Smooth muscle cell (in vitro differentiated cells): ENCODE measurements around the gene WFDC6. TPM values are rescaled to one million over a fixed set of nuclear protein-coding genes. Genes with fewer than 3 reads are reported as not detected.
A peak's percentile ranks its signal among the peaks of the same experiment; 100 is the strongest.

ENCODE experiments used
- DNase-seq: peaks from one replicate; lab custom pipeline; 2025; ENCODE audit not compliant: unreplicated experiment; lab: John Stamatoyannopoulos, UW
- H2AFZ ChIP-seq: fragments of 200-600 bp; sonication (generic); 2 replicates; pipeline ENCODE4 v1.6.0; 2016; ENCODE audit warnings: antibody characterized with exemption, low read depth, mild to moderate bottlenecking
- H3F3A ChIP-seq: fragments of 200-600 bp; sonication (generic); 2 replicates; pipeline ENCODE4 v1.6.0; 2017; ENCODE audit warnings: antibody characterized with exemption, low read depth
- H3K27ac ChIP-seq: fragments of 200-600 bp; sonication (generic); 2 replicates; pipeline ENCODE4 v1.5.1; 2016; ENCODE audit warnings: low read depth, mild to moderate bottlenecking
- H3K27me3 ChIP-seq: fragments of 200-600 bp; sonication (generic); 2 replicates; pipeline ENCODE4 v1.6.1; 2016; ENCODE audit warnings: low read depth, mild to moderate bottlenecking
- H3K36me3 ChIP-seq: fragments of 200-600 bp; sonication (generic); 2 replicates; pipeline ENCODE4 v1.5.1; 2016; ENCODE audit warnings: low read depth
- H3K4me1 ChIP-seq: fragments of 200-600 bp; sonication (generic); 2 replicates; pipeline ENCODE4 v1.5.1; 2016; ENCODE audit warnings: low read depth
- H3K4me2 ChIP-seq: fragments of 200-600 bp; sonication (generic); 2 replicates; pipeline ENCODE4 v1.6.0; 2016; ENCODE audit warnings: mild to moderate bottlenecking
- H3K4me3 ChIP-seq: fragments of 200-600 bp; sonication (generic); 2 replicates; pipeline ENCODE4 v1.5.1; 2016; ENCODE audit warnings: mild to moderate bottlenecking
- H3K79me2 ChIP-seq: fragments of 200-600 bp; sonication (generic); 2 replicates; pipeline ENCODE4 v1.6.0; 2016; ENCODE audit warnings: low read depth, mild to moderate bottlenecking
- H3K9ac ChIP-seq: fragments of 200-600 bp; sonication (generic); 2 replicates; pipeline ENCODE4 v1.6.0; 2016; ENCODE audit warnings: low read depth
- H3K9me3 ChIP-seq: fragments of 200-600 bp; sonication (generic); replicated peaks from 2 replicates; pipeline ENCODE4 v1.5.1; 2016; ENCODE audit warnings: low read depth
- H4K20me1 ChIP-seq: fragments of 200-600 bp; sonication (generic); 2 replicates; pipeline ENCODE4 v1.6.0; 2016; ENCODE audit warnings: low read depth
- CTCF ChIP-seq: fragments of 200-600 bp; sonication (generic); IDR thresholded peaks from 2 replicates; pipeline ENCODE4 v1.5.1; 2017; ENCODE audit warnings: borderline replicate concordance, mild to moderate bottlenecking, antibody characterized with exemption; ENCODE audit not compliant: insufficient read depth, poor library complexity, severe bottlenecking
- WGBS: methylation state at CpG from one replicate; pipeline ENCODE4 v1.1.7; 2016; ENCODE audit warnings: low lambda C conversion rate; 5-methylcytosine and 5-hydroxymethylcytosine counted together
- polyA plus RNA-seq: library from polyadenylated mRNA; unstranded; fragments of >200 nt; fragmentation: Nextera tagmentation; extraction: Ambion mirVana; gene quantifications from 2 replicates; pipeline ENCODE4 v1.2.1, GENCODE V29; 2016
- total RNA-seq: library from RNA; depleted of rRNA; stranded (reverse); fragments of >200 nt; gene quantifications from 2 replicates; pipeline ENCODE4 v1.2.3, GENCODE V29; 2014

WFDC6 gene
- total and polyA plus RNA-seq, 2 experiments from 2014 or later: not detected

- Histone ChIP-seq H2AFZ (peak overlapping the region; percentile 56), H3K4me2 (no peak overlapping the region), H3K9me3 (no peaks in the 10 kb centered on the region), H3F3A (no peaks in the 10 kb centered on the region), H3K27me3 (no peaks in the 10 kb centered on the region), H3K4me1 (peaks cover 30% of the 10 kb centered on the region), H4K20me1 (no peaks in the 10 kb centered on the region), H3K36me3 (no peaks in the 10 kb centered on the region), H3K27ac (no peak overlapping the region), H3K4me3 (no peak overlapping the region), H3K9ac (no peak overlapping the region), H3K79me2 (no peaks in the 10 kb centered on the region)
- no peak for DNase-seq
- no peak for TF ChIP-seq CTCF
These were observed 42.4 kb upstream of the WFDC6 start for GRCh38 chr20:45581702-45582101.

- Histone ChIP-seq H3K79me2 (no peaks in the 10 kb centered on the region), H4K20me1 (no peaks in the 10 kb centered on the region), H3F3A (no peaks in the 10 kb centered on the region), H3K4me1 (peaks cover 26% of the 10 kb centered on the region), H3K9me3 (no peaks in the 10 kb centered on the region), H3K4me3 (no peak within 1 kb of the TSS), H3K9ac (no peak within 1 kb of the TSS), H3K4me2 (no peak within 1 kb of the TSS), H3K36me3 (no peaks in the 10 kb centered on the region), H3K27me3 (no peaks in the 10 kb centered on the region), H3K27ac (no peak within 1 kb of the TSS), H2AFZ (no peak within 1 kb of the TSS)
- 88% methylated on average over 4 of the region's 4 CpGs for WGBS
- no peak for DNase-seq
- TF ChIP-seq CTCF: no peak
These were observed 39.9 kb upstream of the WFDC6 start, which contains the start of gene WFDC8 for GRCh38 chr20:45579184-45579583. TSS of gene WFDC8 (minus strand) at chr20:45579284. CDS start at chr20:45579247, 37 bp downstream.

GRCh38 chr20:45578231-45578630, 38.9 kb upstream of the WFDC6 start:
- H3K27me3 ChIP-seq: no peaks in the 10 kb centered on the region
- no peak for TF ChIP-seq CTCF
- H3K36me3 ChIP-seq: no peaks in the 10 kb centered on the region
- H3K4me1 ChIP-seq: peaks cover 19% of the 10 kb centered on the region
- H2AFZ ChIP-seq: no peak overlapping the region
- no peaks in the 10 kb centered on the region for H3K9me3 ChIP-seq
- WGBS: 83% methylated on average over 1 of the region's 1 CpG
- no peaks in the 10 kb centered on the region for H4K20me1 ChIP-seq
- no peaks in the 10 kb centered on the region for H3F3A ChIP-seq
- H3K4me2 ChIP-seq: no peak overlapping the region
- H3K79me2 ChIP-seq: no peaks in the 10 kb centered on the region
- H3K27ac ChIP-seq: no peak overlapping the region
- DNase-seq: no peak
- no peak overlapping the region for H3K4me3 ChIP-seq
- no peak overlapping the region for H3K9ac ChIP-seq

- Histone ChIP-seq H3K27ac (no peak overlapping the region), H3K79me2 (no peaks in the 10 kb centered on the region), H3K36me3 (no peaks in the 10 kb centered on the region), H3K4me2 (no peak overlapping the region), H3K9ac (no peak overlapping the region), H4K20me1 (no peaks in the 10 kb centered on the region), H3F3A (no peaks in the 10 kb centered on the region), H3K4me3 (no peak overlapping the region), H2AFZ (no peak overlapping the region), H3K27me3 (no peaks in the 10 kb centered on the region), H3K4me1 (peaks cover 9% of the 10 kb centered on the region), H3K9me3 (no peaks in the 10 kb centered on the region)
- WGBS: 6% methylated on average over 2 of the region's 2 CpGs
- no peak for TF ChIP-seq CTCF
- no peak for DNase-seq
These were observed 37.7 kb upstream of the WFDC6 start for GRCh38 chr20:45576995-45577394.
